NCI-H345 (cell line): ENCODE measurements around the gene LRP8.

Experiments used
- DNase-seq: peaks from one replicate; lab custom pipeline; 2025; lab: John Stamatoyannopoulos, UW

LRP8 gene

DNA sequence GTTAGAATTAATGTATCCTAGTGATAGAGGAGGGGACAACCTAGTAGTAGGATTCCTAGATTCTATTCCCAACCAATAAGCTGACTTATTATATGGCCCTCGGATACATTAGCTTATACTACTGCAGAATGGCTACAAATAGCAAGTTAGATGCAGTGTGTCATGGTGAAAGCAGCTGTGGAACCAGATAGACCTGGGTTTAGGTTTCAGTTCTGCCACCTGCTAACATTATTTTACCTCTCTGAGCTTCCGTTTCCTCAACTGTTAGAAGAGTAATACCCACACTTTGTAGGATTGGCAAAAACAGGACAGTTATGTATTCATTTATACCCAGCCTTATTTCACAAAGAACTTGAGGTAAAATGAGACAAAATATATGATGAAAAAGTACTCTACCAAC, 67.9 kb downstream of the LRP8 start:
- no peak for DNase-seq

DNA sequence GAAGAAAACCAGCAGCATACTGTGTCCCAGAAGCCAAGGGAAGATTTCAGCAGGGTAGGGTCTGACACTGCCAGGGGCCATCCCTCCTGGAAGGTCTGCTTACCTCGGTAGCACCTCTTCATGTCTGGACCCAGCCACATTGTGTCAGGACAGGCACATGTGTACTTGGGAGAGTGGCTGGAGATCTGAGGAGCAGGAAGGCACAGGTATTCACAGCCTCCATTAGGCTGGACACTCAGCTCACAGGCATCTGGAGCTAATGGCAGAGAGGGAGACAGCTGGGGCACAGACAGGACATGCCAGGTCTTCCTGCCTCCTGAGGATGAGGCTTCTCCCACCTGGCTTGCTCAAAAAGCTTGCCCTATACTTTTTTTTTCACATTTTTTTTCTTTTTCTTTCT, 69.7 kb downstream of the LRP8 start:
- no peak for DNase-seq

- DNase-seq, result no peak
Observed at GRCh38 chr1:53257454-53258081, 70.3 kb downstream of the LRP8 start.

DNA sequence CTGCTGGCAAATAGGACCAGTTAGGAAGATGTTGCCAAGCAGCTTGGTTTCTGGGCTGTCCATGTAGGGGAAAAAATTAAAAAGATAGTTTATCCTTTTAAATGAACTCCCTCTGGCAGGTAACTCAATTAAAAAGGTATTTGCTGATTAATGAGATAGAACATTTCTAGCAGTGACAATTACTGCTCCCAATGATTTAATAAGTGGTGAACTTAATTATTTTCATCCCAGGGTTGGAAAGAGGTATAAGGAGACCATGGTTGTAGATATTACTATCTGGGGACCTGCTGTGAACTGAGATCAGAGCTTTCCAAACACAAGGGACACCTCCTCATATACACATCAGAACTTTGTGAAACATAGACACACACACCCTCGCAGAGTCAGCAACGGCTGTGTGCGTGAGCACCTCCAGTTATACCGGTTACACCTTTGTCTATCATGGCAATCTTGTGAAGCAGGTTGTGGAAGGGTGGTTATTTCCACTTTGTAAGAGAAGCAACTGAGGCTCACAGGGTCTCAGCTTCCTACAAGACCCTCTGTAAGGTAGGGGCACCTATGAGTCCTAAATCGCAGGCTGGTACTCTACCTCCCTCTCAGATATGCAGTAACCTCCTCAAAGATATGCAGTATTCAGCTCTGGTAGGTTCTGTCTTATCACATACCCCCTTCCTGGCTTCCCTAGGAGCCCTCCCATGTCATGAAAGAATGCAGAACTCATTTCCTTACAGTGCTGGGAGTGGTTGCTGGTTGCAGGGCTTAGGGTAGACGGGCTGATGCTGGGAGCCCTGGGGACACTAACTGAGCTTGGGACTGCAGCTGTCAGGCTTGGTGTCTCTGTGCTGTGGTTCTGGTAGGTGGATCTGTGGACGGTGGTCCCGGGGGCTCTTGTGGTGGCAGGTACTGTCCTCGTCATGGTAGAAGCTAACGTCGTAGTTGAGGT, 71.1 kb downstream of the LRP8 start:
- no peak for DNase-seq

DNA sequence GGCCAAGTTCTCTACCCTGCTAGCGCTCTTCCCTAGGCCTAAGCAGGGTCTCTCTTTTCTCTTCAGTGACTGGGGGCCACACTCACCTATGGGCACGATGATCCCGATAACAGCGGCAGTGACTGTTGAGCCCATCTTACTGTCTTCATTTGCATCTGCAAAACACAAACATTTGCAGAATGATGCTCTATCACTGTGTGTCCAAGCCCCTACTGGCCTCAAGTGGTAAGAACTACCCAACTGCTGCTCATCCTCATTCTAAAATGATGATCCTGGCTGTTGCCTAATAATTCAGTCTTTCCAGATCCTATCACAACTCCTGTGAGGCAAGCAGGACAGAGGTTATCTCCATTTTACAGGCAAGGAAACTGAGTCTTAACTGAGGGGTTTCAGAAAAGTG, 72.8 kb downstream of the LRP8 start:
- DNase-seq, result no peak

- DNase-seq, result no peak
Observed at GRCh38 chr1:53254011-53254640, 73.7 kb downstream of the LRP8 start.

DNA sequence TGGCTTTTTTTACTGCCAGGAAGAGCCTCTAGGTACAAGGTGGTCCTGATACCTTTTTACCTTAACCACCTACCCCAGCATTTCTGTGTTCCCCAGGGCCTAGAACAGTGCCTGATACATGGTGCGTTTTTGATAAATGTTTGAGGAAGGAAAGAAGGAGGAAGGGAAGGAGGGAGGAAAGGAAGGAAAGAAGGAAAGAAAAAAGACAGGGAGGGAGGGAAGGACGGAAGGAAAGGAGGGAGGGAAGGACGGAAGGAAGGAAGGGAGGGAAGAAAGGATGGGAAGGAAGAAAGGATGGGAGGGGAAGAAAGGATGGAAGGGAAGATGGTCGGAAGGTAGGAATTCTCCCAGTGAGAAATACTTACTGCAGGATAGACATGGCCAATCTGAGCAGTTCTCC, 77.5 kb downstream of the LRP8 start:
- DNase-seq, result no peak

DNA sequence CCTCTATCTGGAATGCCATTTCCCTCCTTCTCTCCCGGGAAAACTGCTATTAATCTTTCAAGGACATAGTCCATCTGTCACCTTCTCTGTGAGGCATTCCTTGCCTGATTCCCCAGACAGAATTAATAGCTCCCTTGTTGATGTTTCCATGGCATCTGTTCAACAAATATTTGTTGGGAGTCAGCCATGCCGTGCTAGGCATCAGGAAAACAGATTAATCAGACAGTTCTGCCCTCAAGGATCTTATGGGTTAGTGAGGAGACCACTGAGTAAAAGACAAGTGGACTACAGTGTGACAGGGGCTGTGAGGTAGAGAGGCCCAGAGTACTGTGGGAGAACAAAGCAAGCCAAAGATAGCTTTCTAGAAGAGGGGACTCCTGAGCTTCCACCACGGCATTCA, 78.2 kb downstream of the LRP8 start:
- DNase-seq, result no peak

DNA sequence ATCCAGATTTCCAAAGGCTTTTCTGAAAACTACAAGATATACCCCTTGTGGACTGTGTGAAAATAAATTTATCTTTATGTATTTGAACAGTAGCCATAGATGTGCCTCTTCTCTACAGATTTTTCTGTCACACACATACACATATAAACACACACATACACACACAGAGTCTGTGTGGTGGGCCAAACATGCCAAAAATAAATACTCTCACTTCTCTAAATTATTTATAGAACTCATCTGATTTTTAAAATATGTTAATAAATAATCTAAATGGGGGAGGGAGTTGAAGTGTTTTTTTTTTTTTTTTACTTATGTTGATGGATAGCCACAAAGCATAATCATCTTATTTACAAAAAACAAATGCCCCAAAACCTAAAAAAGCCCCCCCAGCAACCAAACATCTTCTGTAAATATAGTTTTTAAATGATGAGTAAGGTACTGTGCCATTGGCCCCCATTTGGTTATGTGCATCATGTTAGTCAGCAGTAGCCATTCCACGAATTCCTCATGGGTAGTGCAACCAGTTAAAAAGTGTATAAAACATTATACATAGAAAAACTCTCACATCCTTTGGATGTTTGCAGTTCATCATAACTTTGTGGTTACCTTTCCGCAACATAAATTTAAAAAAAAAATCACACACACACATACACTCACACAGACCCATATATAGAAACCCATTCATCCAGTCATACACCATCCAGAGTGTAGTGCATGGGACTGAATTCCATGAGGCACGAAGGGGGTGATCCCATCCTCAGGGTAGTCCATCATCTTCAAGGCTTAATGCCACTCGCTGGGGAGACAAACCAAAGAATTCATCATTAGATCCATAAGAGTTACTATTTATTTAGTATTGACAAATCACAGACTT, 81.4 kb downstream of the LRP8 start:
- DNase-seq, result no peak

- DNase-seq, result no peak
Observed at GRCh38 chr1:53244141-53244540, 83.7 kb downstream of the LRP8 start.

DNA sequence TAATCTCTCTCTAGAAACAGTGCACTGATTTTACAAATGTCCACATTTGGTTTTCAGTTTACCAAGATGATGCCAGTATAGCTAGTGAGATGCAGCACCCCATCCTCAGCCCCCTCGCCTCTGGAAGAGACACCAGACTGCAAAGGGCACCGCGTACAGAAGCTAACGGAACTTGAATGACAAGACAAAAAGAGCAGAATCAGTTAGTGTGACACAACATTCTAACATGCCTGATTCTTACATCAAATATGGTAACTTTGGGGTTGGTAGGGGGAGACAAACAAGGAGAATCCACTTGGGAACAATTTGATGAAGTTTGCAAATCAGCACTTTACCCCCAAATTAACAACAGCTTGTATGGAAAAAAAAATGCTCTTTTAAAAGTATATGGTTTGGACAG, 85.5 kb downstream of the LRP8 start:
- no peak for DNase-seq

DNA sequence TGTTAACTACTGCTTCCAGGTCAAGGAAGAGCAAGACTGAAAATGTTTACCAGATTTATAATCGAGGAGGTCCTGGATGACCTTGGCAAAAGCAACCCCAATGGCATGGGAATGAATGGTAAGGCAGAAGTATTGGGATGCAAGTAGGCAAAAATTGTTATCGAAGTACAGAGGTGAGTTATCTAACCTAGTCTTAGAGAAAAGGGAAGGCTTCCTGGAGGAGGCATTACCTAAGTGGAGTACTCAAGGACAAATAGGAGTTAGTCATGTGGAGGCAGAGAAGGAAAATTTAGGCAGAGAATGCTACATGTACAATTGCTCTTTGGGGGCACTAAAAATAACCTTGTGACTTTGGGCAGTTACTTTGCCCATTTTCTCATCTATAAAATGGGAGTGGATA, 86.0 kb downstream of the LRP8 start:
- no peak for DNase-seq

GRCh38 chr1:53238197-53239155, 89.4 kb downstream of the LRP8 start, which contains the start of gene MAGOH:
TSS of gene MAGOH (minus strand) at chr1:53238518. CDS start at chr1:53238448, 70 bp downstream.
- DNase-seq, result peak; percentile 97

GRCh38 chr1:53237638-53238037, 90.2 kb downstream of the LRP8 start:
- no peak for DNase-seq

GRCh38 chr1:53220962-53221286, 106.9 kb downstream of the LRP8 start:
- no peak for DNase-seq

DNA sequence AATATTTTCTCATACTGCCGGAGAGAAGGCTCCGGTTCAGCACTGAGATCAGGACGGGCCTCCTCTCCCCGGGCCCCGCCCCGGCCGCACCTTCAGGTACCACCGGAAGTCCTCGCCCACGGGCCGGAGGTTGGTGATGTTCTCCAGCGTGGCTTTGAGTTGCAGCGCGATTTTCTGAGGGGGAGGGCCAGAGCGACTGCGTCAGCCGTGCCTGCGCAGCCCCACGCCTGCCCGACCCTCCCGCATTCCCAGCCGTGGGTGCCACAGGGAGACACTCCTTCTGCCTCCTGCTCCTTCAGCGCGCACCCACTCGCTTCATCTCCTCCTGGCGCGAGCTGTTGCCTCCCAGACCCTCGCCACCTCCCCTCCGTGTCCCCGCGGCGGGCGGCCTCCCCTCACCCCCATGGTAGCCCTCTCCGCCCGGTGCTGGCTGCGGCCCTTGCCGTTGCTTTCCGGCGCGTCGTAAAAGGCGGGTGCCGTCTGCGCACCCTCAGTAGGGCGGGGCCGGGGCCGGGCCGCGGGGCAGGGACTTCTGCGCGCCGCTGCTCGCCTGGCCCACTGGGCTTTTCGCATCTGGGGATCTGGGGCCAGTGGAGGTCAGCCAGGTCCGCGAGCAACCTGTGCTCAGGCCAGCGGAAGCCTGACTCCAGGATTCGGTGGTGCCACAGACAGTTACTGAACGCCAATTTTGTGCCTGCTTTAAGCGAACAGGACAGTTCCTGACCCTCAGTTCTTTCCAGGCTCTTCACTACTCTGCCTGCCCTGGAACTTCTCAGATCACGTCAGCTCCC, 107.5 kb downstream of the LRP8 start, which contains the start of gene CZIB:
CZIB (minus strand) TSS at position 464 of the 791 bp plus-strand sequence; CDS start at position 405, 59 bp downstream.
- peak; percentile 95 for DNase-seq

GRCh38 chr1:53219711-53220110, 108.2 kb downstream of the LRP8 start:
- DNase-seq, result no peak

- no peak for DNase-seq
Observed at GRCh38 chr1:53218201-53218600, 109.7 kb downstream of the LRP8 start.

DNA sequence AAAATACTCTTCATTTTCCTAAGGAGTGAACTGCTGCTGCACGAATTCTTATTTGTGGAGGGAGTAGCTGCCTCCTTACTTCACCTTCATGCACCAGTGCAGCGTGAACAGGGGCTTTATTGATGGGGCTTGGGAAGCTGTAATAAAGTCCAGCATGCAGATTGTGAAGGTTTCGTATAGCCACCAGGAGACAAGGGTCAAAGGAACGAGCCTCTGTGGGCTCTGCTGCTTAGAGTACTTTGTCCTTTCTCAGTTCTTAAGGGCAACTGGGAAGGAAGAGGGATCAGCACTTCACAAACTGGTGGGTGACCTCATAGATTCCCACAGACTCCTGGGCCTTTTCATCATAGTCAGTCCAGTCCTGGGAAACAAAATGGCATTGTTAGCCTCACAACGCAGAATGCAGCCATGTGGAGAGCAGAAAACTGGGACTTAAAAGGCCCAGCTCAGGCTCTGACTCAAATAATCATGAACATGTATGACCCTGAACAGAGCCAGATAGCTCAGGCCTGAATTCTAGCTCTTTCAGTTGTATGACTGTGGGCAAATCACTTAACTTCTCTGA, 113.4 kb downstream of the LRP8 start:
- DNase-seq, result no peak

DNA sequence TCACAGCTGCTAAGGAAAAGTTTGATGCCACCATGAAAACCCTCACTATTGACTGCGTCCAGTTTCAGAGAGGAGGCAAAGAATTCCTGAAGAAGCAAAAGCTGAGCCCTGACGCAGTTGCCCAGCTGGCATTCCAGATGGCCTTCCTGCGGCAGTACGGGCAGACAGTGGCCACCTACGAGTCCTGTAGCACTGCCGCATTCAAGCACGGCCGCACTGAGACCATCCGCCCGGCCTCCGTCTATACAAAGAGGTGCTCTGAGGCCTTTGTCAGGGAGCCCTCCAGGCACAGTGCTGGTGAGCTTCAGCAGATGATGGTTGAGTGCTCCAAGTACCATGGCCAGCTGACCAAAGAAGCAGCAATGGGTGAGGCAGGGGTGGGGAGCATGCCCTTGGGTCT, 116.9 kb downstream of the LRP8 start:
- no peak for DNase-seq
